H9 (cell line): ENCODE results near the gene TEF. TPM values are rescaled to one million over a fixed set of nuclear protein-coding genes. Genes with fewer than 3 reads are reported as not detected.

Experiments
- DNase-seq: peaks from one replicate; pipeline ENCODE4 v3.0.0-alpha.2; 2017
- H2AFZ ChIP-seq: one replicate; pipeline ENCODE4 v1.6.1; 2013; ENCODE audit warnings: mild to moderate bottlenecking, low read length, control low read depth, moderate library complexity
- H2AK5ac ChIP-seq: 2 replicates; pipeline ENCODE4 v1.6.1; 2013; ENCODE audit warnings: low read length, control low read depth, mixed read lengths; ENCODE audit not compliant: insufficient read length
- H2BK120ac ChIP-seq: one replicate; pipeline ENCODE4 v1.6.1; 2013; ENCODE audit warnings: low read depth, mild to moderate bottlenecking, low read length, control low read depth, inconsistent platforms; ENCODE audit not compliant: poor library complexity, severe bottlenecking
- H2BK12ac ChIP-seq: 2 replicates; pipeline ENCODE4 v1.6.1; 2013; ENCODE audit warnings: low read length, control low read depth, mixed read lengths, low read depth; ENCODE audit not compliant: insufficient read length
- H2BK15ac ChIP-seq: 2 replicates; pipeline ENCODE4 v1.6.1; 2013; ENCODE audit warnings: low read depth, low read length, control low read depth
- H2BK20ac ChIP-seq: one replicate; pipeline ENCODE4 v1.6.1; 2013; ENCODE audit warnings: low read depth, mild to moderate bottlenecking, low read length, control low read depth, inconsistent platforms; ENCODE audit not compliant: poor library complexity, severe bottlenecking
- H2BK5ac ChIP-seq: 2 replicates; pipeline ENCODE4 v1.6.1; 2013; ENCODE audit warnings: low read length, control low read depth, mixed read lengths; ENCODE audit not compliant: insufficient read length
- H3K14ac ChIP-seq: 2 replicates; pipeline ENCODE4 v1.6.1; 2013; ENCODE audit warnings: low read length, control low read depth; ENCODE audit not compliant: insufficient read depth
- H3K18ac ChIP-seq: 2 replicates; pipeline ENCODE4 v1.6.1; 2013; ENCODE audit warnings: low read depth, mild to moderate bottlenecking, mixed read lengths, low read length, control low read depth; ENCODE audit not compliant: insufficient read length
- H3K23ac ChIP-seq: 2 replicates; pipeline ENCODE4 v1.6.1; 2013; ENCODE audit warnings: low read length, control low read depth, mixed read lengths, low read depth; ENCODE audit not compliant: insufficient read length
- H3K23me2 ChIP-seq: 2 replicates; pipeline ENCODE4 v1.6.1; 2013; ENCODE audit warnings: low read depth, mild to moderate bottlenecking, mixed read lengths, low read length, control low read depth; ENCODE audit not compliant: insufficient read length, poor library complexity, severe bottlenecking
- H3K27ac ChIP-seq: 2 replicates; pipeline ENCODE4 v1.5.1; 2013; ENCODE audit warnings: low read length, control low read depth, mixed read lengths, low read depth; ENCODE audit not compliant: insufficient read length
- H3K27me3 ChIP-seq: 2 replicates; pipeline ENCODE4 v1.6.1; 2013; ENCODE audit warnings: low read length, control low read depth, inconsistent platforms; ENCODE audit not compliant: insufficient read depth
- H3K4ac ChIP-seq: 2 replicates; pipeline ENCODE4 v1.6.1; 2013; ENCODE audit warnings: low read depth, mild to moderate bottlenecking, control low read depth, inconsistent platforms, low read length, moderate library complexity
- H3K4me1 ChIP-seq: 2 replicates; pipeline ENCODE4 v1.6.1; 2013; ENCODE audit warnings: low read length, control low read depth, inconsistent platforms; ENCODE audit not compliant: insufficient read depth
- H3K4me2 ChIP-seq: 2 replicates; pipeline ENCODE4 v1.6.1; 2013; ENCODE audit warnings: low read length, control low read depth, mixed read lengths; ENCODE audit not compliant: insufficient read length, insufficient read depth
- H3K56ac ChIP-seq: 2 replicates; pipeline ENCODE4 v1.6.1; 2013; ENCODE audit warnings: low read depth, mild to moderate bottlenecking, mixed read lengths, low read length, control low read depth; ENCODE audit not compliant: insufficient read length
- H3K79me1 ChIP-seq: 2 replicates; pipeline ENCODE4 v1.6.1; 2013; ENCODE audit warnings: low read depth, mild to moderate bottlenecking, moderate library complexity, low read length, control low read depth, inconsistent platforms; ENCODE audit not compliant: insufficient read depth, poor library complexity, severe bottlenecking
- H3K79me2 ChIP-seq: 2 replicates; pipeline ENCODE4 v1.6.1; 2013; ENCODE audit warnings: low read length, control low read depth, inconsistent platforms; ENCODE audit not compliant: insufficient read depth
- H3K9ac ChIP-seq: 2 replicates; pipeline ENCODE4 v1.6.1; 2013; ENCODE audit warnings: low read length, control low read depth, mixed read lengths; ENCODE audit not compliant: insufficient read length; ENCODE audit errors: extremely low read depth
- H3K9me3 ChIP-seq: one replicate; pipeline ENCODE4 v1.6.1; 2013; ENCODE audit warnings: low read depth, low read length, inconsistent platforms; ENCODE audit not compliant: control insufficient read depth
- H3T11ph ChIP-seq: one replicate; pipeline ENCODE4 v1.6.1; 2013; ENCODE audit warnings: mild to moderate bottlenecking, low read length, control low read depth, inconsistent platforms
- H4K20me1 ChIP-seq: one replicate; pipeline ENCODE4 v1.6.1; 2013; ENCODE audit not compliant: control insufficient read depth, insufficient read length, insufficient read depth
- H4K5ac ChIP-seq: 2 replicates; pipeline ENCODE4 v1.6.1; 2013; ENCODE audit warnings: low read depth, mild to moderate bottlenecking, mixed read lengths, low read length, control low read depth; ENCODE audit not compliant: insufficient read length
- H4K8ac ChIP-seq: replicated peaks from 2 replicates; pipeline ENCODE4 v1.6.1; 2013; ENCODE audit warnings: low read length, control low read depth, mixed read lengths, low read depth; ENCODE audit not compliant: insufficient read length
- H4K91ac ChIP-seq: 2 replicates; pipeline ENCODE4 v1.6.1; 2013; ENCODE audit warnings: low read depth, mild to moderate bottlenecking, moderate library complexity, mixed read lengths, low read length, control low read depth; ENCODE audit not compliant: insufficient read length
- H3K27ac Mint-ChIP-seq, 3 experiments: 2 replicates in 2 of 3; 3 replicates in 1 of 3; pipeline ENCODE4 v1.8.0; 2020 to 2021; ENCODE audit warnings: mixed read lengths in 3 of 3, mild to moderate bottlenecking in 1 of 3, moderate library complexity in 1 of 3
- H3K27me3 Mint-ChIP-seq: 2 replicates; pipeline ENCODE4 v1.8.0; 2021; ENCODE audit warnings: low read depth, mild to moderate bottlenecking, moderate library complexity, mixed read lengths
- H3K36me3 Mint-ChIP-seq, 3 experiments: 2 replicates in 2 of 3; 3 replicates in 1 of 3; pipeline ENCODE4 v1.8.0; 2020 to 2021; ENCODE audit warnings: low read depth in 3 of 3, mixed read lengths in 3 of 3; ENCODE audit not compliant: insufficient read depth in 1 of 3
- H3K4me1 Mint-ChIP-seq, 2 experiments: 2 replicates each; pipeline ENCODE4 v1.8.0; 2020; ENCODE audit warnings: mixed read lengths in 2 of 2
- H3K4me3 Mint-ChIP-seq, 2 experiments: 2 replicates in 1 of 2; 3 replicates in 1 of 2; pipeline ENCODE4 v1.8.0; 2020 to 2021; ENCODE audit warnings: mild to moderate bottlenecking in 2 of 2, mixed read lengths in 2 of 2, moderate library complexity in 1 of 2
- H3K9me3 Mint-ChIP-seq, 2 experiments: 2 replicates in 1 of 2; 3 replicates in 1 of 2; pipeline ENCODE4 v1.8.0; 2020; ENCODE audit warnings: mild to moderate bottlenecking in 2 of 2, mixed read lengths in 2 of 2, moderate library complexity in 1 of 2
- CTCF ChIP-seq: fragments of 200-600 bp; sonication (generic); conservative IDR thresholded peaks from 3 replicates; pipeline ENCODE4 v1.8.0; 2021; ENCODE audit warnings: antibody characterized with exemption, mild to moderate bottlenecking
- WGBS: extraction: QIAGEN DNeasy Blood & Tissue Kit; methylation state at CpG from one replicate; pipeline ENCODE4 v1.1.7; 2013; ENCODE audit warnings: missing lambda C conversion rate, low lambda C conversion rate, mixed read lengths; ENCODE audit not compliant: insufficient read length; ENCODE audit errors: extremely low coverage; 5-methylcytosine and 5-hydroxymethylcytosine counted together
- total RNA-seq: library from RNA; stranded (reverse); gene quantifications from 2 replicates; pipeline ENCODE4 v1.2.1, GENCODE V29; 2021

Gene TEF
- total RNA-seq, 1 experiment from 2014 or later, result 17.9 TPM

GRCh38 chr22:41398921-41399320 is 17.2 kb downstream of the TEF start:
- no peak overlapping the region for H4K5ac ChIP-seq
- no CpG with 5 or more reads among the region's 8 CpGs for WGBS
- H2BK20ac ChIP-seq, result no peak overlapping the region
- no peak overlapping the region for H2BK12ac ChIP-seq
- no peaks in the 10 kb centered on the region for H3K4me1 ChIP-seq
- H3K9ac ChIP-seq, result no peak overlapping the region
- no peak overlapping the region for H2BK5ac ChIP-seq
- no peaks in the 10 kb centered on the region for H3K79me1 ChIP-seq
- H2AFZ ChIP-seq, result no peak overlapping the region
- no peaks in the 10 kb centered on the region for H3K9me3 ChIP-seq
- no peak overlapping the region for H3K23ac ChIP-seq
- Mint-ChIP-seq H3K36me3 (peaks cover 4 to 37% (median 33%) of the 10 kb centered on the region in 3 experiments; a peak in 5 of 7 replicates), H3K4me1 (peaks cover 6 to 11% of the 10 kb centered on the region in 2 experiments; a peak in 3 of 4 replicates), H3K9me3 (no peaks in the 10 kb centered on the region), H3K4me3 (no peak overlapping the region), H3K27me3 (peaks cover 1% of the 10 kb centered on the region; the same call in 1 of the 2 replicates), H3K27ac (peak overlapping the region in 2 of 3 experiments; percentile 63 to 67; a peak in 2 of 7 replicates)
- no peak overlapping the region for H3K14ac ChIP-seq
- no peaks in the 10 kb centered on the region for H3K23me2 ChIP-seq
- no peak overlapping the region for H3K4ac ChIP-seq
- no peak overlapping the region for H4K91ac ChIP-seq
- H3K4me2 ChIP-seq, result no peak overlapping the region
- H3K27ac ChIP-seq, result no peak overlapping the region
- no peaks in the 10 kb centered on the region for H3K79me2 ChIP-seq
- DNase-seq, result no peak
- H3T11ph ChIP-seq, result no peak overlapping the region
- H2BK120ac ChIP-seq, result no peak overlapping the region
- no peak overlapping the region for H3K56ac ChIP-seq
- TF ChIP-seq CTCF, result no peak
- H3K27me3 ChIP-seq, result no peaks in the 10 kb centered on the region
- no peaks in the 10 kb centered on the region for H4K20me1 ChIP-seq
- no peak overlapping the region for H2AK5ac ChIP-seq
- no peak overlapping the region for H3K18ac ChIP-seq
- no peak overlapping the region for H4K8ac ChIP-seq
- H2BK15ac ChIP-seq, result no peak overlapping the region
